ENCODE results near the gene C6orf141. TPM values are rescaled to one million over a fixed set of nuclear protein-coding genes. Genes with fewer than 3 reads are reported as not detected.

C6orf141 gene
- total RNA-seq, 1 experiment from 2014 or later: 0.15 TPM

GRCh38 chr6:49570474-49571079 is 20.1 kb downstream of the C6orf141 start:
- BruUV-seq (replicated peaks): no TSS peak
- H3K4me1 ChIP-seq (ENCODE audit: control insufficient read depth, insufficient read depth, low read length): no peaks in the 10 kb centered on the region
- POLR2A ChIA-PET: no interaction called here
- CTCF ChIA-PET: no interaction called here
- no peak for TF ChIP-seq SIN3A (IDR thresholded peaks at IDR 0.05; ENCODE audit: borderline replicate concordance, insufficient read depth, low read depth, low read length)
- peak; percentile 21; the same call in 1 of the 2 replicates for TF ChIP-seq CTCF (IDR thresholded peaks at IDR 0.05)
- H3K4me3 ChIP-seq (ENCODE audit: low read depth in 2 of 2, low read length in 2 of 2): no peak overlapping the region
- no peak for DNase-seq (ENCODE audit: low read depth, low spot score)
- in situ Hi-C loops (cut with HindIII; ENCODE audit: low pct_unique_long_range_greater_than_20kb, low sequenced_read_pairs): no loop called here
- H3K36me3 ChIP-seq (ENCODE audit: control insufficient read depth, insufficient read depth, low read length): no peaks in the 10 kb centered on the region
- no peaks in the 10 kb centered on the region for H3K27me3 ChIP-seq (ENCODE audit: control insufficient read depth, insufficient read depth, low read length)
- no peak overlapping the region for H3K27ac ChIP-seq (ENCODE audit: low read length)
- intact Hi-C loops (cut with micrococcal nuclease; ENCODE audit: unreplicated experiment): no loop called here
- H3K9me3 ChIP-seq (ENCODE audit: control insufficient read depth, insufficient read depth, low read depth, low read length): no peaks in the 10 kb centered on the region
- ATAC-seq: no peak

- no peak overlapping the region for H3K27ac ChIP-seq (ENCODE audit: low read length)
- in situ Hi-C loops (cut with HindIII; ENCODE audit: low pct_unique_long_range_greater_than_20kb, low sequenced_read_pairs): no loop called here
- no peak for DNase-seq (ENCODE audit: low read depth, low spot score)
- H3K9me3 ChIP-seq (ENCODE audit: control insufficient read depth, insufficient read depth, low read depth, low read length): no peaks in the 10 kb centered on the region
- no peaks in the 10 kb centered on the region for H3K4me1 ChIP-seq (ENCODE audit: control insufficient read depth, insufficient read depth, low read length)
- H3K4me3 ChIP-seq (ENCODE audit: low read depth in 2 of 2, low read length in 2 of 2): no peak overlapping the region
- H3K36me3 ChIP-seq (ENCODE audit: control insufficient read depth, insufficient read depth, low read length): no peaks in the 10 kb centered on the region
- POLR2A ChIA-PET: no interaction called here
- BruUV-seq (replicated peaks): no TSS peak
- CTCF ChIA-PET: no interaction called here
- ATAC-seq: no peak
- TF ChIP-seq SIN3A (IDR thresholded peaks at IDR 0.05; ENCODE audit: borderline replicate concordance, insufficient read depth, low read depth, low read length): no peak
- no peak for TF ChIP-seq REST (IDR thresholded peaks at IDR 0.05; ENCODE audit: insufficient read depth in 1 of 2, low read depth in 2 of 2, low read length in 1 of 2)
- TF ChIP-seq POLR2AphosphoS5 (IDR thresholded peaks at IDR 0.05; ENCODE audit: low read depth, low read length): no peak
- TF ChIP-seq CTCF (IDR thresholded peaks at IDR 0.05): no peak
- no peak for TF ChIP-seq TCF7L2 (IDR thresholded peaks at IDR 0.05; ENCODE audit: low read depth, low read length)
- H3K27me3 ChIP-seq (ENCODE audit: control insufficient read depth, insufficient read depth, low read length): no peaks in the 10 kb centered on the region
- intact Hi-C loops (cut with micrococcal nuclease; ENCODE audit: unreplicated experiment): no loop called here
Observed at GRCh38 chr6:49576618-49577017, 26.1 kb downstream of the C6orf141 start.
